Neural cell (in vitro differentiated cells): Measurements from ENCODE around the gene EEF1A1.

ENCODE experiments used
- EP300 ChIP-seq: fragments of 450-650 bp; conservative IDR thresholded peaks from 2 replicates; pipeline ENCODE4 v1.6.1; 2014; ENCODE audit warnings: antibody characterized with exemption, mild to moderate bottlenecking, moderate library complexity; ENCODE audit not compliant: poor library complexity, severe bottlenecking
- EZH2 ChIP-seq: fragments of 200-600, 300-800 bp; shearing (Covaris generic), sonication (generic); IDR thresholded peaks from 2 replicates; pipeline ENCODE4 v1.6.1; 2014; ENCODE audit warnings: antibody characterized with exemption, low read length, borderline replicate concordance, mild to moderate bottlenecking; ENCODE audit not compliant: insufficient read depth, poor library complexity, severe bottlenecking
- MXI1 ChIP-seq: fragments of 450-650 bp; conservative IDR thresholded peaks from 2 replicates; pipeline ENCODE4 v1.6.1; 2014; ENCODE audit warnings: antibody characterized with exemption, mild to moderate bottlenecking; ENCODE audit not compliant: poor library complexity, severe bottlenecking
- POLR2AphosphoS5 ChIP-seq: IDR thresholded peaks from 2 replicates; pipeline ENCODE4 v1.6.1; 2012
- TAF1 ChIP-seq: IDR thresholded peaks from 2 replicates; pipeline ENCODE4 v1.6.1; 2012; ENCODE audit warnings: low read depth
- TF ChIP-seq, protein P1 (sequence below): fragments of 450-650 bp; IDR thresholded peaks from 2 replicates; pipeline ENCODE4 v1.5.1; 2014; ENCODE audit warnings: antibody characterized with exemption, mild to moderate bottlenecking, moderate library complexity; ENCODE audit not compliant: poor library complexity, severe bottlenecking
- TF ChIP-seq, protein P2 (sequence below): IDR thresholded peaks from 2 replicates; pipeline ENCODE4 v1.6.1; 2012; ENCODE audit warnings: borderline replicate concordance

GRCh38 chr6:73514746-73515110 lies 6.1 kb downstream of the EEF1A1 start:
- TF ChIP-seq POLR2AphosphoS5 (no peak), TAF1 (no peak), EZH2 (no peak), MXI1 (no peak), EP300 (no peak)
- TF ChIP-seq, protein P1, sequence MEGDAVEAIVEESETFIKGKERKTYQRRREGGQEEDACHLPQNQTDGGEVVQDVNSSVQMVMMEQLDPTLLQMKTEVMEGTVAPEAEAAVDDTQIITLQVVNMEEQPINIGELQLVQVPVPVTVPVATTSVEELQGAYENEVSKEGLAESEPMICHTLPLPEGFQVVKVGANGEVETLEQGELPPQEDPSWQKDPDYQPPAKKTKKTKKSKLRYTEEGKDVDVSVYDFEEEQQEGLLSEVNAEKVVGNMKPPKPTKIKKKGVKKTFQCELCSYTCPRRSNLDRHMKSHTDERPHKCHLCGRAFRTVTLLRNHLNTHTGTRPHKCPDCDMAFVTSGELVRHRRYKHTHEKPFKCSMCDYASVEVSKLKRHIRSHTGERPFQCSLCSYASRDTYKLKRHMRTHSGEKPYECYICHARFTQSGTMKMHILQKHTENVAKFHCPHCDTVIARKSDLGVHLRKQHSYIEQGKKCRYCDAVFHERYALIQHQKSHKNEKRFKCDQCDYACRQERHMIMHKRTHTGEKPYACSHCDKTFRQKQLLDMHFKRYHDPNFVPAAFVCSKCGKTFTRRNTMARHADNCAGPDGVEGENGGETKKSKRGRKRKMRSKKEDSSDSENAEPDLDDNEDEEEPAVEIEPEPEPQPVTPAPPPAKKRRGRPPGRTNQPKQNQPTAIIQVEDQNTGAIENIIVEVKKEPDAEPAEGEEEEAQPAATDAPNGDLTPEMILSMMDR, result no peak
- TF ChIP-seq, protein P2, sequence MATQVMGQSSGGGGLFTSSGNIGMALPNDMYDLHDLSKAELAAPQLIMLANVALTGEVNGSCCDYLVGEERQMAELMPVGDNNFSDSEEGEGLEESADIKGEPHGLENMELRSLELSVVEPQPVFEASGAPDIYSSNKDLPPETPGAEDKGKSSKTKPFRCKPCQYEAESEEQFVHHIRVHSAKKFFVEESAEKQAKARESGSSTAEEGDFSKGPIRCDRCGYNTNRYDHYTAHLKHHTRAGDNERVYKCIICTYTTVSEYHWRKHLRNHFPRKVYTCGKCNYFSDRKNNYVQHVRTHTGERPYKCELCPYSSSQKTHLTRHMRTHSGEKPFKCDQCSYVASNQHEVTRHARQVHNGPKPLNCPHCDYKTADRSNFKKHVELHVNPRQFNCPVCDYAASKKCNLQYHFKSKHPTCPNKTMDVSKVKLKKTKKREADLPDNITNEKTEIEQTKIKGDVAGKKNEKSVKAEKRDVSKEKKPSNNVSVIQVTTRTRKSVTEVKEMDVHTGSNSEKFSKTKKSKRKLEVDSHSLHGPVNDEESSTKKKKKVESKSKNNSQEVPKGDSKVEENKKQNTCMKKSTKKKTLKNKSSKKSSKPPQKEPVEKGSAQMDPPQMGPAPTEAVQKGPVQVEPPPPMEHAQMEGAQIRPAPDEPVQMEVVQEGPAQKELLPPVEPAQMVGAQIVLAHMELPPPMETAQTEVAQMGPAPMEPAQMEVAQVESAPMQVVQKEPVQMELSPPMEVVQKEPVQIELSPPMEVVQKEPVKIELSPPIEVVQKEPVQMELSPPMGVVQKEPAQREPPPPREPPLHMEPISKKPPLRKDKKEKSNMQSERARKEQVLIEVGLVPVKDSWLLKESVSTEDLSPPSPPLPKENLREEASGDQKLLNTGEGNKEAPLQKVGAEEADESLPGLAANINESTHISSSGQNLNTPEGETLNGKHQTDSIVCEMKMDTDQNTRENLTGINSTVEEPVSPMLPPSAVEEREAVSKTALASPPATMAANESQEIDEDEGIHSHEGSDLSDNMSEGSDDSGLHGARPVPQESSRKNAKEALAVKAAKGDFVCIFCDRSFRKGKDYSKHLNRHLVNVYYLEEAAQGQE, result no peak
